Erythroblast (primary cell): ENCODE measurements around the gene ZCCHC7.

Source experiments
- GATA1 ChIP-seq: IDR thresholded peaks from 2 replicates; pipeline ENCODE4 v1.6.1; 2011; ENCODE audit warnings: low read depth, mild to moderate bottlenecking, control low read depth, low read length, moderate library complexity
- POLR2A ChIP-seq: IDR thresholded peaks from 2 replicates; pipeline ENCODE4 v1.6.1; 2011; ENCODE audit warnings: mild to moderate bottlenecking, low read length

- no peak for TF ChIP-seq POLR2A
- no peak for TF ChIP-seq GATA1
Measured at GRCh38 chr9:37255187-37255586, 134.8 kb downstream of the ZCCHC7 start.
